GM18498 (cell line): ENCODE data around the gene FAM53A.
"Not testable (repeated sequence)": the region's sequence is repeated elsewhere in the genome, so short reads cannot be mapped to it uniquely, and the experiment has no call there.

Experiments
- ATAC-seq: cut with Tn5 transposase; IDR thresholded peaks from one replicate; pipeline ENCODE4 v1.9.1; 2021; ENCODE audit warnings: mild to moderate bottlenecking, moderate library complexity; ENCODE audit not compliant: unreplicated experiment

FAM53A gene

GRCh38 chr4:1717129-1718094 is 33.3 kb upstream of the FAM53A start:
- no peak for ATAC-seq

GRCh38 chr4:1716065-1716945 is 32.2 kb upstream of the FAM53A start:
- no peak for ATAC-seq

GRCh38 chr4:1715002-1715758 is 31.1 kb upstream of the FAM53A start:
- no peak for ATAC-seq

- ATAC-seq: no peak
Measured at GRCh38 chr4:1714303-1715001, 30.3 kb upstream of the FAM53A start.

GRCh38 chr4:1713003-1713851 is 29.1 kb upstream of the FAM53A start:
- no peak for ATAC-seq

- peak; percentile 81 for ATAC-seq
Measured at GRCh38 chr4:1712216-1713002, 28.3 kb upstream of the FAM53A start, which contains the start of gene SLBP. SLBP (minus strand) TSS chr4:1712319; CDS start chr4:1712188, 131 bp downstream.

GRCh38 chr4:1711571-1712215 is 27.6 kb upstream of the FAM53A start:
- ATAC-seq: peak; percentile 23

- ATAC-seq: no peak
Measured at GRCh38 chr4:1711055-1711570, 27.0 kb upstream of the FAM53A start.

- no peak for ATAC-seq
Measured at GRCh38 chr4:1708581-1708980, 24.5 kb upstream of the FAM53A start.

GRCh38 chr4:1706358-1706757 is 22.2 kb upstream of the FAM53A start:
- ATAC-seq: no peak

GRCh38 chr4:1705732-1706131 is 21.6 kb upstream of the FAM53A start:
- ATAC-seq: no peak

GRCh38 chr4:1703867-1704266 is 19.8 kb upstream of the FAM53A start:
- no peak for ATAC-seq

- not testable (repeated sequence) for ATAC-seq
Measured at GRCh38 chr4:1701671-1702070, 17.6 kb upstream of the FAM53A start.

- no peak for ATAC-seq
Measured at GRCh38 chr4:1695913-1696312, 11.8 kb upstream of the FAM53A start.

GRCh38 chr4:1693131-1693896 is 9.2 kb upstream of the FAM53A start:
- peak; percentile 74 for ATAC-seq

GRCh38 chr4:1691737-1692373 is 7.7 kb upstream of the FAM53A start:
- no peak for ATAC-seq

GRCh38 chr4:1690698-1691097 is 6.6 kb upstream of the FAM53A start:
- ATAC-seq: no peak
